ENCODE data around the gene CNTNAP2.

Gene CNTNAP2

DNA sequence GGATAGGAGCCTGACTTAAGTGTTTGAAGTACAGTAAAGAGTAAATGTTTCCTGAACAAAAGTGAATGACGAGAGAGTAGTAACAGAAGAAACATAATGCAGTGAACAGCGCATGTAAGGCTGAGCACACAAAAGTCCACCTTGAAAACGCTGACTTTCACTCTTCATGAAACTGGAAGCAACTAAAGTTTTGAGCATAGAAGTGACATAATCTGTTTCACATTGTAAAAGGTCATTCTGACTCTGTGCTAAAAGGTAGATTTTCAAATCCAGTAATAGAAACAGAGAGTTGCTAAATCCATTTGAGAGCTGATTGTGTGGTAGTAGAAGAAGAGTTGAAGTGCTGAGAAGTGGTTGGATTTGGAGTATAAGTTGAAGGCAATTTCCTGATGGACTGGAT is 1037.0 kb downstream of the CNTNAP2 start:
- Histone ChIP-seq H3K4me2 (peak overlapping the region; percentile 36), H2AFZ (ENCODE audit: low read depth) (no peak overlapping the region), H3K27ac (peak overlapping the region; percentile 1; the same call in 1 of the 2 replicates), H3K79me2 (ENCODE audit: insufficient read depth, low read depth) (no peaks in the 10 kb centered on the region), H3K9ac (no peak overlapping the region), H3K27me3 (ENCODE audit: insufficient read depth, low read depth) (no peaks in the 10 kb centered on the region), H3K36me3 (ENCODE audit: insufficient read depth) (no peaks in the 10 kb centered on the region), H3K4me3 (IDR thresholded peaks at IDR 0.05; ENCODE audit: insufficient read depth, low read depth, low read length) (no peak overlapping the region), H4K20me1 (ENCODE audit: insufficient read depth) (no peaks in the 10 kb centered on the region), H3K4me1 (ENCODE audit: low read depth, poor library complexity, severe bottlenecking) (peaks cover 26% of the 10 kb centered on the region)
- TF ChIP-seq, protein P1, sequence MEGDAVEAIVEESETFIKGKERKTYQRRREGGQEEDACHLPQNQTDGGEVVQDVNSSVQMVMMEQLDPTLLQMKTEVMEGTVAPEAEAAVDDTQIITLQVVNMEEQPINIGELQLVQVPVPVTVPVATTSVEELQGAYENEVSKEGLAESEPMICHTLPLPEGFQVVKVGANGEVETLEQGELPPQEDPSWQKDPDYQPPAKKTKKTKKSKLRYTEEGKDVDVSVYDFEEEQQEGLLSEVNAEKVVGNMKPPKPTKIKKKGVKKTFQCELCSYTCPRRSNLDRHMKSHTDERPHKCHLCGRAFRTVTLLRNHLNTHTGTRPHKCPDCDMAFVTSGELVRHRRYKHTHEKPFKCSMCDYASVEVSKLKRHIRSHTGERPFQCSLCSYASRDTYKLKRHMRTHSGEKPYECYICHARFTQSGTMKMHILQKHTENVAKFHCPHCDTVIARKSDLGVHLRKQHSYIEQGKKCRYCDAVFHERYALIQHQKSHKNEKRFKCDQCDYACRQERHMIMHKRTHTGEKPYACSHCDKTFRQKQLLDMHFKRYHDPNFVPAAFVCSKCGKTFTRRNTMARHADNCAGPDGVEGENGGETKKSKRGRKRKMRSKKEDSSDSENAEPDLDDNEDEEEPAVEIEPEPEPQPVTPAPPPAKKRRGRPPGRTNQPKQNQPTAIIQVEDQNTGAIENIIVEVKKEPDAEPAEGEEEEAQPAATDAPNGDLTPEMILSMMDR (conservative IDR thresholded peaks at IDR 0.05; ENCODE audit: low read depth, low read length) = no peak

DNA sequence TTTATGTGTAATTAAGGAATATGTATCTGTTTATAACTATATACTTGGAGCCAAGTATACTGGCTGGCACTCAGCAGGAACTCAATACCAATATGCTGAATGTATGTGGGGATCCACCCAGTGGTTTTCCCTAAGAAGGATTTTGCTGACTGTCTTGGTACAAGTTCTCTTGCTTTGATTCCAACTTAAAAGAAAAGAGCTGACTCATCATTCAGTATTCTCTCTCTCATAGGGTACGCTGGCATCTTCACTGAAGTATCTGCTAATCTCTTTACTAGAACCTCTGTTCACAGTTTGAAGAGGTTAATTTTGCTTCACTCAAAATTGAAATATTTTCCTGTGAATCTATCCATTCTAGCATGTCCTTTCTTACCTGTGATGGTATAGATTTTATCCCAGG is 1044.8 kb downstream of the CNTNAP2 start:
- Histone ChIP-seq H3K4me2 (no peak overlapping the region), H3K4me3 (IDR thresholded peaks at IDR 0.05; ENCODE audit: insufficient read depth, low read depth, low read length) (no peak overlapping the region)
- TF ChIP-seq, protein P1 (conservative IDR thresholded peaks at IDR 0.05; ENCODE audit: low read depth, low read length) = no peak

DNA sequence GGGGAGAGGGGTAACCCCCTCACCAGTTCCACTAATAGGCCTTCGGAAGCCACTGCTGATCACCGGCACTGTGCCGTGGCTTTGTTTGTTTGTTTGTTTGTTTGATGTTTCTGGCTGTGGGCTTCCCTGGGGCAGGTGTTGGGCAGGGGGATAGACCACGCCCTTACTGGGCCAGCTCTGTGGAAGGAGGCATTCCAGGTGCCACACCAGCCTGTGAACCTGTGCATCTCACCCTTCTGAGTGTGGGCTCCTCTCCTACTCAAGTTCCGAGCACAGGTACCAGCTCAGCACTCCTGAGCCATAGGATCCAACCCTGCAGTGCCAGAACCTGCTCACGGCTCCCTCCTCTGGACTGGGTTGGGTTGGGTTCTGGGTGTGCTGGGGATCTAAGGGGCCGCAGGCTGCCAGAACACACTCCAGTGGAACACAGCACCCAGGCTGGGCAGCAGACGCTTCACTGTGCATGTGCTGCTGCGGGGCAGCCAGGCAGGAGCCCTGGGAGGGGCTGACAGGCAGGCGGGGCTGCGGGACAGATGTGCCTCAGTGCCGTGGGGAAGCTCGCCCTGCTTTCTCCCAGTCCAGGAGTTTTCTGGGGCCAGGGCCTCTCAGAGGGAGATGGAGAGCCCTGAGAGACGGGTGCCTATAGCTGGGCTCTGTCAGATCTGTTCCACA is 1053.9 kb downstream of the CNTNAP2 start:
- no peak overlapping the region for H3K4me2 ChIP-seq
- no peak overlapping the region for H3K27ac ChIP-seq
- H3K27me3 ChIP-seq (ENCODE audit: insufficient read depth, low read depth) = no peaks in the 10 kb centered on the region
- H3K4me3 ChIP-seq (IDR thresholded peaks at IDR 0.05; ENCODE audit: insufficient read depth, low read depth, low read length) = no peak overlapping the region
- TF ChIP-seq, protein P1 (conservative IDR thresholded peaks at IDR 0.05; ENCODE audit: low read depth, low read length) = no peak
- H4K20me1 ChIP-seq (ENCODE audit: insufficient read depth) = no peaks in the 10 kb centered on the region
- no peak overlapping the region for H3K9ac ChIP-seq
- no peak overlapping the region for H2AFZ ChIP-seq (ENCODE audit: low read depth)
- H3K36me3 ChIP-seq (ENCODE audit: insufficient read depth) = no peaks in the 10 kb centered on the region
- H3K79me2 ChIP-seq (ENCODE audit: insufficient read depth, low read depth) = no peaks in the 10 kb centered on the region
- H3K4me1 ChIP-seq (ENCODE audit: low read depth, poor library complexity, severe bottlenecking) = no peaks in the 10 kb centered on the region

More for the DNA sequence above, 1044.8 kb downstream of the CNTNAP2 start:
- Histone ChIP-seq H3K79me2 (ENCODE audit: insufficient read depth, low read depth) (no peaks in the 10 kb centered on the region), H3K27me3 (ENCODE audit: insufficient read depth, low read depth) (no peaks in the 10 kb centered on the region), H3K4me1 (ENCODE audit: low read depth, poor library complexity, severe bottlenecking) (no peaks in the 10 kb centered on the region), H3K9ac (no peak overlapping the region), H3K36me3 (ENCODE audit: insufficient read depth) (no peaks in the 10 kb centered on the region), H4K20me1 (ENCODE audit: insufficient read depth) (no peaks in the 10 kb centered on the region), H3K27ac (no peak overlapping the region), H2AFZ (ENCODE audit: low read depth) (no peak overlapping the region)

DNA sequence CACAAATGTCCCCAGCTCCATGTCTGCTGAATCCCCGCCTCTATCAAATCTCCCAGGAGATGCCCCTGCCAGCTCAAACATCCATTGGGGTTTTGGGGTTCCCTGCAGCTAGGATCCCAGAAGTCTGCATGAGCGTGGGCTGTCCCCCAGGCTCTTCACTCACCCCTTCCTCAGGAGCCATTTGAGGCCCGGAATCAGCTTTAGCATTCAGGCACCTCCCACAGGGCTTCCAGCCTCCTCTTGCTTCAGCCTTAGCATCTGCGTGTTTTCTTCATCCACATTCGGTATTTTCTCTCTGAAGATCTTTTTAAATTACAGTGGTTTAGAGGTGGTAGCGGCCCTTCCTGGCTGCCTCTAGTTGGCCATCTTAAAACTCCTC is 1054.4 kb downstream of the CNTNAP2 start:
- H3K9ac ChIP-seq = no peak overlapping the region
- no peak overlapping the region for H2AFZ ChIP-seq (ENCODE audit: low read depth)
- no peak overlapping the region for H3K4me2 ChIP-seq
- H3K27ac ChIP-seq = no peak overlapping the region
- TF ChIP-seq, protein P1 (conservative IDR thresholded peaks at IDR 0.05; ENCODE audit: low read depth, low read length) = no peak
- no peaks in the 10 kb centered on the region for H3K79me2 ChIP-seq (ENCODE audit: insufficient read depth, low read depth)
- H3K27me3 ChIP-seq (ENCODE audit: insufficient read depth, low read depth) = no peaks in the 10 kb centered on the region
- no peaks in the 10 kb centered on the region for H3K36me3 ChIP-seq (ENCODE audit: insufficient read depth)
- H3K4me3 ChIP-seq (IDR thresholded peaks at IDR 0.05; ENCODE audit: insufficient read depth, low read depth, low read length) = no peak overlapping the region
- no peaks in the 10 kb centered on the region for H4K20me1 ChIP-seq (ENCODE audit: insufficient read depth)
- H3K4me1 ChIP-seq (ENCODE audit: low read depth, poor library complexity, severe bottlenecking) = no peaks in the 10 kb centered on the region

Data from KMS-11 (cell line).